ENCODE measurements around the gene INPP4B.

The INPP4B gene

DNA sequence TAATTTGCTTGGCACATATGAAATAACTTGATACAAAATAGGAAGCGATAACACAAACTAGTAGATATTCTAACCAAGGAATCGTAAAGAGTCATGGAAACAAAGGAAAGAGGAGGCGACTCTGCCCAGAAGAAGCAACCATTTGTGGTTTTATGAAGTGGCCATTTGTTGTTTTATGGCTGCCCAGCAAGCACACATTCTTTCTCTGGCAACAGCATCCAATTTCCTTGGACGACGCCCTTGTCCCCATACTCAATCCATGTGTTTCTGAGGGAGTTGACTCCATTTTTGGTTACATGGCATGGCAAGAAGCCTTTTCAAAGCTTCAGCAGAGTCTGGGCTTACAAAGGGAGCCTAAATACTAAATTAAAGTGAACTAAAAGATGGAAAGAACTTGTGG, 295.1 kb downstream of the INPP4B start:
- TF ChIP-seq, protein P1, sequence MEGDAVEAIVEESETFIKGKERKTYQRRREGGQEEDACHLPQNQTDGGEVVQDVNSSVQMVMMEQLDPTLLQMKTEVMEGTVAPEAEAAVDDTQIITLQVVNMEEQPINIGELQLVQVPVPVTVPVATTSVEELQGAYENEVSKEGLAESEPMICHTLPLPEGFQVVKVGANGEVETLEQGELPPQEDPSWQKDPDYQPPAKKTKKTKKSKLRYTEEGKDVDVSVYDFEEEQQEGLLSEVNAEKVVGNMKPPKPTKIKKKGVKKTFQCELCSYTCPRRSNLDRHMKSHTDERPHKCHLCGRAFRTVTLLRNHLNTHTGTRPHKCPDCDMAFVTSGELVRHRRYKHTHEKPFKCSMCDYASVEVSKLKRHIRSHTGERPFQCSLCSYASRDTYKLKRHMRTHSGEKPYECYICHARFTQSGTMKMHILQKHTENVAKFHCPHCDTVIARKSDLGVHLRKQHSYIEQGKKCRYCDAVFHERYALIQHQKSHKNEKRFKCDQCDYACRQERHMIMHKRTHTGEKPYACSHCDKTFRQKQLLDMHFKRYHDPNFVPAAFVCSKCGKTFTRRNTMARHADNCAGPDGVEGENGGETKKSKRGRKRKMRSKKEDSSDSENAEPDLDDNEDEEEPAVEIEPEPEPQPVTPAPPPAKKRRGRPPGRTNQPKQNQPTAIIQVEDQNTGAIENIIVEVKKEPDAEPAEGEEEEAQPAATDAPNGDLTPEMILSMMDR (IDR thresholded peaks at IDR 0.05; ENCODE audit: extremely low read depth, missing control alignments): no peak
- DNase-seq (ENCODE audit: low spot score): no peak

DNA sequence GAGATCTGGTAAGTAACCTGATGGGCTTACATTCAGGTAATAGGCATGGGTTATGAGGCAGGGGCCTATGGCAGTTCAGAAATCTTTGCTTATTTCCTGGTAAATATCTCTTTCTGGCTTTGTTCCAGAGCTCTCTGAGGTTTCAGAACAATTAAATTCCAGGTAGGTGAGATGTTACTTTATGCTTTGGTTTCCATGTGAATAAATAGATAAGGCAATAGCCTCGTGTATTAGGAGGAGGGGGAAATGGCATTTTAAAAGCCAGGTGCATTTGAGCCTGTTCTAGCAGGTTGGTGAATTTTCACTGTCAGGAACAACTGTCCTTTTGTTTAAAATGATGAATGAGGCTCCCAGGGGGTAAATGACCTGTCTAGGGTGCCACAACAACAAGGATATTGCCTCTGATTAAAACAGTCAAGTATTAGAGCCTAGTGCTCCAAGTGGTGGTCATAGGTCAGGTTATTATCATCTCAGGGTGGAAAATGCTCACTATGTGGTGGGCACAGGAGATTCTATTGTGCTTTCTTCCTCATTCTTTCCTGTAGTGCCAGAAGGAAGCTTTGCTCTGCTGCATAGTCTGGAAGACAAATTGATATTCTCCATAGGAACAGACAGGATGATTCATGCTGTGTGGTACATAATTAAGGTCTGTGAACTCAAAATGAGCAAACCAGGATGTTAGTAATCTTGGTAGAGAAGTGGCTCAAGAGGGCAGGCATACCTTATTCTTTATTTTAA, 296.2 kb downstream of the INPP4B start:
- no peak for DNase-seq (ENCODE audit: low spot score)
- TF ChIP-seq, protein P1 (IDR thresholded peaks at IDR 0.05; ENCODE audit: extremely low read depth, missing control alignments): no peak

DNA sequence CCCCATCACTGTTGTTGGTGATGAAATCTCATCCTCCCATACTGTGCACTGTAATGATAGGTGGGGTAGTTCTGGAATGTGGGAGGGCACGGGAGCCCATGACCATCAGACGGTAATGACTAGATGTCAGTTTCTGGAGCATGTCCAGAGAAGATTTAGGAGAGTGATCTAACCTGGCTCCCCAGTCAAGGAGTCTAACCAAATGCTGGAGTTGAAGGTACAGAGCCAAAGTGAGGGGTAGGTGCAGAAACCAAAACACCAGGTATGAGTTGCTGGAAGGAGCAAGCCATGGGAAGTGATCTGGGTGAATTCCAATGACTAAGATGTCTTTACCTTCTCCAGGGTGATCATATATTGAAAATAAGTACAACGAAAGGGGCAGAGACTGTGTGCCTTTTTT, 296.9 kb downstream of the INPP4B start:
- DNase-seq (ENCODE audit: low spot score): no peak

DNA sequence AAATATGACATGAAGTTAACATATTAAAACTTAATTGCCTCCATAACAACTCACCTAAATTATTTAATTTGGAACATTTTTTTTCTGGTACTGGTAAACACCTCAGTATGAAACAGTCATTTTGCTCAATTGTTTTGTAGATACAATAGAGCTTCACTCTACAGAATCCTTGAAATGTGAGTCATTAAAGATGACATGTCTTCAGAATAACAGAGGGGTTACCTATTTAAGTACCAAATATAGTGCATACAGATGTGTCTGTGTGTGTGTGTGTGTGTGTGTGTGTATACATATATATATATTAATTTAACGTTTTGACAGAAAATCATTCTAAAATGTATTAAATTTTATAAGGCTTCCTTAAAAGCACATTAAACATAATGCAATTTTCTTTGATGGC, 297.6 kb downstream of the INPP4B start:
- DNase-seq (ENCODE audit: low spot score): no peak
- TF ChIP-seq, protein P1 (IDR thresholded peaks at IDR 0.05; ENCODE audit: extremely low read depth, missing control alignments): no peak

More for the DNA sequence above, 296.9 kb downstream of the INPP4B start:
- TF ChIP-seq, protein P1 (IDR thresholded peaks at IDR 0.05; ENCODE audit: extremely low read depth, missing control alignments): no peak

DNA sequence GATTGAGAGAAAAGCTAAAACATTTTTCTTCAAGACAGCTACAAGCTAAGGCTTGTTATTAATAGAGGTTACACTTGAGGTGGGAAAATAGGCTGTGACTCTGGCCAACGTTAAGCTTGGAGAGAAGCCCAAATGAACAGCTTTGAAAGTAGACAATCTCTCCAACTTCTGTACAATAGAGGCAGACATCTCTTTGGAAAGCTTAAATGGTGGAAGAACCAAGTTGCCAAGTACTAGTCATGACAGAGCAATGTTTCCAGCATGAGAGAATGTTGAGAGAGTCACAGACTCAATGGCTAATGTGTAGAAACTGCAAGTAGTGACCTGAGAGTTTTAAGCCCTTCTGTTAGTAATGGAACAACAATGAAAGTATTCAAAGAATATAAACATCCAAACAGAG, 298.1 kb downstream of the INPP4B start:
- TF ChIP-seq, protein P1 (IDR thresholded peaks at IDR 0.05; ENCODE audit: extremely low read depth, missing control alignments): no peak
- no peak for DNase-seq (ENCODE audit: low spot score)

DNA sequence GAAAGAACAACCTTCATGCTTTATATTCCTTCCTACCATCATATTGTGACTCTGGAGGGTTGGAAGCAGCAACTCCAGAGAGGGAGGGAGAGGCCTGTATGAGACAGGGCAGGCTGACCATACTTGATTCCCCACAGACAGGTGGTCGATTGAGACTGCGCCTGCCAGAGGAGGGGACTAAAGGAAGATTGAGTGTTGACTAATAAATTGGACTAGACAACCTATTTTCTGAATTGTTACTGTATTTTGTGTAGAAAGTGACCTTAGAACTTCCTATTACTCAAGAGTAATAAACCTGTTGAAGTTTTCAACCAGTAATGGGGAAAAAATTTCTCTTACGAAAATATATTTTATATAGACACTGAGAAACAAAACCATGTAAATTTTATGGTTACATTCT, 301.5 kb downstream of the INPP4B start:
- no peak for DNase-seq (ENCODE audit: low spot score)
- TF ChIP-seq, protein P1 (IDR thresholded peaks at IDR 0.05; ENCODE audit: extremely low read depth, missing control alignments): no peak

DNA sequence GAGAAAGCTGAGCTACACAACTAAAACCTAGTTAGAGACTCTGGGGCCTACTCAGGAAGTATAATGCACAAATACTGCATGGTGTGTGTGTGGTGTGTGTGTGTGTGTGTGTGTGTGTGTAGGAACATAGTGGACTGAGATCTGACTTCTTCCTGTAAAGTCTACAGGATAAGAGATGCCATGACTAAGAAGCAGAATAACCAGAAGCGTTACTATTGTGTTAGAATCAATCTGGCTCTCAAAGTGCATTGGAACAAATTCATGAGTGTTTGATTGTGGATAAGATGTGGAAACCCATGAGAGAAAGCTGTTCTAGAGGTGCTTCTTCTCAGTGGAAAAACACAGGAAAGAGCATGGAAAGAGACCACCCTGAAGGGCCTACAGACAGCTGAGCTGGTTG, 302.1 kb downstream of the INPP4B start:
- DNase-seq (ENCODE audit: low spot score): no peak
- TF ChIP-seq, protein P1 (IDR thresholded peaks at IDR 0.05; ENCODE audit: extremely low read depth, missing control alignments): no peak

All from GM20000 (cell line).